ENCODE data around the gene SOAT1.

DNA sequence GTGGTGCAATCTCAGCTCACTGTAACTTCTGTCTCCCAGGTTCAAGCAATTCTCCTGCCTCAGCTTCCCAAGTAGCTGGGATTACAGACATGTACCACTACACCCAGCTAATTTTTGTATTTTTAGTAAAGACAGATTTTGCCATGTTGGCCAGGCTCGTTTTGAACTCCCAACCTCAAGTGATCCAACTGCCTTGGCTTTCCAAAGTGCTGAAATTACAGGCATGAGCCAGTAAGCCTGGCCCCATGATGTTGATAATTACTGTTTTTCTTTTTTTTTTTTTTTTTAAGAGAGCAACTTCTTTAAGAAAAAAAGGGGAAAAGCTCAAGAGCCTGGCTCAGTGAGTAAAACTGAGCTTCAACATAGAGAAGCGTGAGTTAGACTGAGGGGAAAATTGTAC is 9.6 kb upstream of the SOAT1 start:
- TF ChIP-seq CTCF (conservative IDR thresholded peaks at IDR 0.05 in 1 of 2, IDR thresholded peaks at IDR 0.05 in 1 of 2; ENCODE audit: extremely low read depth in 1 of 2, insufficient read depth in 1 of 2, low read depth in 1 of 2, low read length in 2 of 2) (no peak), EZH2 (IDR thresholded peaks at IDR 0.05; ENCODE audit: borderline replicate concordance, low read length) (no peak)
